ENCODE results near the gene EIF4E3.

GRCh38 chr3:71707595-71707994 lies 17.6 kb downstream of the EIF4E3 start:
- TF ChIP-seq CTCF (conservative IDR thresholded peaks at IDR 0.05; ENCODE audit: low read depth, low read length) (no peak), EZH2phosphoT487 (IDR thresholded peaks at IDR 0.05; ENCODE audit: borderline replicate concordance, low read length) (no peak)
